Endothelial cell (in vitro differentiated cells): ENCODE results near the gene FADS3. TPM values are rescaled to one million over a fixed set of nuclear protein-coding genes. Genes with fewer than 3 reads are reported as not detected.

ENCODE experiments used
- DNase-seq: peaks from one replicate; pipeline ENCODE4 v3.0.0; 2021; ENCODE audit warnings: low spot score
- H3K27ac Mint-ChIP-seq: one replicate; pipeline ENCODE4 v1.8.0; 2021; ENCODE audit warnings: mixed read lengths, inconsistent platforms; ENCODE audit not compliant: unreplicated experiment
- H3K27me3 Mint-ChIP-seq: one replicate; pipeline ENCODE4 v1.8.0; 2021; ENCODE audit warnings: mild to moderate bottlenecking, moderate library complexity, mixed read lengths, inconsistent platforms; ENCODE audit not compliant: unreplicated experiment
- H3K36me3 Mint-ChIP-seq: one replicate; pipeline ENCODE4 v1.8.0; 2021; ENCODE audit warnings: mild to moderate bottlenecking, low read depth, mixed read lengths, inconsistent platforms; ENCODE audit not compliant: unreplicated experiment
- H3K4me1 Mint-ChIP-seq: one replicate; pipeline ENCODE4 v1.8.0; 2021; ENCODE audit warnings: mild to moderate bottlenecking, mixed read lengths, inconsistent platforms; ENCODE audit not compliant: unreplicated experiment
- H3K4me3 Mint-ChIP-seq: one replicate; pipeline ENCODE4 v1.8.0; 2021; ENCODE audit warnings: mild to moderate bottlenecking, mixed read lengths, inconsistent platforms; ENCODE audit not compliant: unreplicated experiment
- H3K9me3 Mint-ChIP-seq: one replicate; pipeline ENCODE4 v1.8.0; 2021; ENCODE audit warnings: mixed read lengths, inconsistent platforms; ENCODE audit not compliant: unreplicated experiment
- CTCF ChIP-seq: fragments of 200-600 bp; sonication (generic); IDR thresholded peaks from one replicate; pipeline ENCODE4 v1.5.0; 2021; ENCODE audit warnings: antibody characterized with exemption; ENCODE audit not compliant: unreplicated experiment
- long read RNA-seq: library from polyadenylated mRNA; unstranded; transcript quantifications from one replicate; pipeline ENCODE4 v2.0.0, GENCODE V29; 2020; ENCODE audit not compliant: unreplicated experiment
- total RNA-seq: library from RNA; stranded (reverse); fragmentation: NEBNext Ultra II Directional; extraction: Animal tissue kit (Norgen Biotek cat#: 25700); gene quantifications from one replicate; pipeline ENCODE4 v1.2.1, GENCODE V29; 2021; ENCODE audit not compliant: unreplicated experiment

FADS3 gene
- total RNA-seq = 42.0 TPM
- long read RNA-seq, transcript FADS3-201 (12 exons, 1,779 nt) = major isoform, 6 of 10 reads
- long read RNA-seq, partial matches to known transcripts = 0 of 10 reads
- long read RNA-seq, other reads (novel, unspliced or antisense) = 4 of 10 reads

- Mint-ChIP-seq H3K4me1 (no peaks in the 10 kb centered on the region), H3K27ac (no peak within 1 kb of the TSS), H3K4me3 (peak within 1 kb of the TSS; percentile 83), H3K27me3 (peaks cover 5% of the 10 kb centered on the region), H3K9me3 (no peaks in the 10 kb centered on the region), H3K36me3 (no peaks in the 10 kb centered on the region)
- no peak for TF ChIP-seq CTCF
- DNase-seq = peak; percentile 69
Observed at GRCh38 chr11:61891331-61892084, at the start of gene FADS3. TSS of gene FADS3 (minus strand) at chr11:61891545. CDS start at chr11:61891381, 164 bp downstream.

GRCh38 chr11:61940466-61940865 is 49.1 kb upstream of the FADS3 start:
- no peak for TF ChIP-seq CTCF
- Mint-ChIP-seq H3K4me3 (no peak overlapping the region), H3K27me3 (peaks cover 3% of the 10 kb centered on the region), H3K27ac (no peak overlapping the region), H3K4me1 (no peaks in the 10 kb centered on the region), H3K36me3 (no peaks in the 10 kb centered on the region), H3K9me3 (no peaks in the 10 kb centered on the region)
- no peak for DNase-seq

- no peaks in the 10 kb centered on the region for H3K36me3 Mint-ChIP-seq
- no peaks in the 10 kb centered on the region for H3K27me3 Mint-ChIP-seq
- peaks cover 4% of the 10 kb centered on the region for H3K9me3 Mint-ChIP-seq
- no peak overlapping the region for H3K4me3 Mint-ChIP-seq
- TF ChIP-seq CTCF = no peak
- DNase-seq = no peak
- no peak overlapping the region for H3K27ac Mint-ChIP-seq
- H3K4me1 Mint-ChIP-seq = no peaks in the 10 kb centered on the region
Observed at GRCh38 chr11:61935861-61936260, 44.5 kb upstream of the FADS3 start.

GRCh38 chr11:61930933-61931332 is 39.6 kb upstream of the FADS3 start:
- peaks cover 4% of the 10 kb centered on the region for H3K27me3 Mint-ChIP-seq
- H3K4me3 Mint-ChIP-seq = no peak overlapping the region
- no peaks in the 10 kb centered on the region for H3K36me3 Mint-ChIP-seq
- no peak for TF ChIP-seq CTCF
- no peak for DNase-seq
- H3K27ac Mint-ChIP-seq = no peak overlapping the region
- H3K9me3 Mint-ChIP-seq = peaks cover 4% of the 10 kb centered on the region
- no peaks in the 10 kb centered on the region for H3K4me1 Mint-ChIP-seq

GRCh38 chr11:61928606-61929005 is 37.3 kb upstream of the FADS3 start:
- Mint-ChIP-seq H3K4me1 (peaks cover 8% of the 10 kb centered on the region), H3K36me3 (no peaks in the 10 kb centered on the region), H3K9me3 (peaks cover 4% of the 10 kb centered on the region), H3K27me3 (peaks cover 5% of the 10 kb centered on the region), H3K4me3 (no peak overlapping the region), H3K27ac (no peak overlapping the region)
- TF ChIP-seq CTCF = no peak
- DNase-seq = no peak
